Brain microvascular endothelial cell (primary cell): ENCODE results near the gene TPRX2.

Source experiments
- DNase-seq: peaks from one replicate; pipeline ENCODE4 v3.0.0-alpha.2; 2020
- H3K27ac ChIP-seq: fragments of 250-450 bp; sonication (Bioruptor Pico); 2 replicates; pipeline ENCODE4 v1.5.1; 2020; ENCODE audit warnings: mild to moderate bottlenecking, moderate library complexity
- H3K27me3 ChIP-seq: fragments of 250-450 bp; sonication (Bioruptor Pico); replicated peaks from 2 replicates; pipeline ENCODE4 v1.5.1; 2020; ENCODE audit warnings: mild to moderate bottlenecking
- H3K36me3 ChIP-seq: fragments of 250-450 bp; sonication (Bioruptor Pico); replicated peaks from 2 replicates; pipeline ENCODE4 v1.5.1; 2020; ENCODE audit warnings: mild to moderate bottlenecking
- H3K4me3 ChIP-seq: 2 replicates; pipeline ENCODE4 v1.5.1; 2011; ENCODE audit warnings: low read depth, mild to moderate bottlenecking, control low read depth, low read length, moderate library complexity
- CTCF ChIP-seq: IDR thresholded peaks from 2 replicates; pipeline ENCODE4 v1.5.1; 2011; ENCODE audit warnings: low read depth, mild to moderate bottlenecking, moderate library complexity, low read length, control low read depth, inconsistent platforms; ENCODE audit errors: missing control alignments
- in situ Hi-C: cut with HindIII; loops from 2 replicates; pipeline ENCODE4 v1.10.0; 2017; ENCODE audit warnings: low sequenced_read_pairs, low pct_ligation_motif_present

TPRX2 gene

DNA sequence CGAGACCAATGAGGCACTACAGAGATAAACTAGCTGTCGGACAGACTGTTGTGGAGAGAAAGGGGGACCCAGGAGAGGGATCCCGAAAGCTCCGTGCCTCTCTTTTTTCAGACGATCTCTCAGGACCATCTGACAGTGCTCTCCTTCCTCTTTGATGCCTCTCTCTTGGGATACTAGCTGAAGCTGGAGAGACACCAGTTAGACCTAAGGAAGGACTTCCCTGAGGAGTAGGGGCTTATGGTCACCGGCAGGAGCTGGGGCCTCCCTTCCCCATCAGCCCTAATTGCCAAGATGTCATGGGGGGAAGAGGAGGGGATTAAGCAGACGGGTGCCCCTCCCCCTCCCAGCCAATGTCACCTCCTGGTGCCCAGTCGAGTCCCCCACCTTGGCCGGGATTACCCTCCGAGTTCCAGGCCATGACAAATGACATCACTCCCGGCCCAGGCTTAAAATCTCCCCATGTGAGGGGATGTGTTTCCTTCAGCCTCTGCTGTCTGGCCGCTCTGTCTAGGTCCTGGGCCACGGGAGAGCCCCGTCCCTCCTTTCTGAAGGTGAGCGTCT, 37.5 kb upstream of the TPRX2 start, which contains the start of gene CRX:
Gene CRX, plus strand, starts transcription at position 478 of the 561 bp plus-strand sequence. CDS start 12,507 bp downstream, outside the sequence.
- Histone ChIP-seq H3K27me3 (peaks cover 12% of the 10 kb centered on the region), H3K36me3 (no peaks in the 10 kb centered on the region), H3K27ac (no peak within 1 kb of the TSS), H3K4me3 (no peak within 1 kb of the TSS)
- DNase-seq = no peak
- TF ChIP-seq CTCF = no peak
- in situ Hi-C loops = no loop called here

GRCh38 chr19:47824396-47824795, 34.6 kb upstream of the TPRX2 start:
- DNase-seq = no peak
- no peak overlapping the region for H3K27ac ChIP-seq
- H3K4me3 ChIP-seq = no peak overlapping the region
- no peaks in the 10 kb centered on the region for H3K36me3 ChIP-seq
- in situ Hi-C loops = no loop called here
- peaks cover 10% of the 10 kb centered on the region for H3K27me3 ChIP-seq
- TF ChIP-seq CTCF = no peak

GRCh38 chr19:47826800-47827199, 32.2 kb upstream of the TPRX2 start:
- Histone ChIP-seq H3K27me3 (no peaks in the 10 kb centered on the region), H3K4me3 (no peak overlapping the region), H3K36me3 (no peaks in the 10 kb centered on the region), H3K27ac (no peak overlapping the region)
- DNase-seq = no peak
- in situ Hi-C loops = no loop called here
- no peak for TF ChIP-seq CTCF

DNA sequence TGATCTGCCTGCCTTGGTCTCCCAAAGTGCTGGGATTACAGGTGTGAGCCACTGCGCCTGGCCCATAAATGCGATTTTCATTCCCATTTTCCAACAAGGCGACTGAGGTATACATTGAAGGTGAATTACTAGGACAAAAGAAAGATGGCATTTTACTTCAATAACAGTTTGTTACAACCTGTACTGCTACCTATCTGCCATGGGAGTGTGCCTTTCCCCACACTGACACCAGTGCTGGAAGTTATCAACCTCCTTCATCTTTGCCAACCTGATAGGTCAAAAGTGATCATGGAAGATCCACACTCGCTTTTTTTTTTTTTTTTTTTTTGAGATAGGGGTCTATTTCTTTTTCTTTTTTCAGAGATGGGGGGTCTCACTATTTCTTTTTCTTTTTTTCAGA, 26.3 kb upstream of the TPRX2 start:
- Histone ChIP-seq H3K36me3 (no peaks in the 10 kb centered on the region), H3K4me3 (no peak overlapping the region), H3K27ac (no peak overlapping the region), H3K27me3 (no peaks in the 10 kb centered on the region)
- no peak for TF ChIP-seq CTCF
- in situ Hi-C loops = no loop called here
- DNase-seq = no peak

DNA sequence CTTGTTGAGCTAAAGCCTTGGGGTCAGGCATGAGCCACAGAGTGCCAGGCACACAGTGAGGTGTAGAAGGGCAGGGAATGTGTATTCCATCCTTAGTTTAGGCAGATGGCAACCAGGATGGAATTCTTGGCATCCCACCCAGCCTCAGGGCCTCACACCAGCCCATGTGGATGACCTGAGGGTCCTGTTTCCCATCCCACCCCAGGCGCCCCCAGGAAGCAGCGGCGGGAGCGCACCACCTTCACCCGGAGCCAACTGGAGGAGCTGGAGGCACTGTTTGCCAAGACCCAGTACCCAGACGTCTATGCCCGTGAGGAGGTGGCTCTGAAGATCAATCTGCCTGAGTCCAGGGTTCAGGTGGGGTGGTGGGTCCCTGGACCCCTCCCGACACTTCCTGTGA, 23.0 kb upstream of the TPRX2 start:
- Histone ChIP-seq H3K36me3 (no peaks in the 10 kb centered on the region), H3K27me3 (no peaks in the 10 kb centered on the region), H3K27ac (no peak overlapping the region), H3K4me3 (no peak overlapping the region)
- no peak for TF ChIP-seq CTCF
- in situ Hi-C loops = no loop called here
- DNase-seq = no peak

DNA sequence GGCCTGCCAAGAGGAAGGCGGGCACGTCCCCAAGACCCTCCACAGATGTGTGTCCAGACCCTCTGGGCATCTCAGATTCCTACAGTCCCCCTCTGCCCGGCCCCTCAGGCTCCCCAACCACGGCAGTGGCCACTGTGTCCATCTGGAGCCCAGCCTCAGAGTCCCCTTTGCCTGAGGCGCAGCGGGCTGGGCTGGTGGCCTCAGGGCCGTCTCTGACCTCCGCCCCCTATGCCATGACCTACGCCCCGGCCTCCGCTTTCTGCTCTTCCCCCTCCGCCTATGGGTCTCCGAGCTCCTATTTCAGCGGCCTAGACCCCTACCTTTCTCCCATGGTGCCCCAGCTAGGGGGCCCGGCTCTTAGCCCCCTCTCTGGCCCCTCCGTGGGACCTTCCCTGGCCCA, 19.6 kb upstream of the TPRX2 start:
- DNase-seq = no peak
- no peak overlapping the region for H3K27ac ChIP-seq
- TF ChIP-seq CTCF = no peak

More for the DNA sequence above, 19.6 kb upstream of the TPRX2 start:
- Histone ChIP-seq H3K27me3 (no peaks in the 10 kb centered on the region), H3K4me3 (no peak overlapping the region), H3K36me3 (no peaks in the 10 kb centered on the region)
- in situ Hi-C loops = no loop called here
